B cell (primary cell): ENCODE results near the gene BPIFB2.

Source experiments
- CTCF ChIP-seq: fragments of 200-600 bp; IDR thresholded peaks from one replicate; pipeline ENCODE4 v1.8.0; 2022; ENCODE audit warnings: antibody characterized with exemption, mild to moderate bottlenecking
- EZH2 ChIP-seq: IDR thresholded peaks from 2 replicates; pipeline ENCODE4 v1.6.1; 2012; ENCODE audit warnings: borderline replicate concordance, low read depth, mild to moderate bottlenecking, moderate library complexity, low read length; ENCODE audit not compliant: insufficient read depth, poor library complexity, severe bottlenecking

- TF ChIP-seq EZH2 (no peak), CTCF (no peak)
Measured at GRCh38 chr20:32990426-32990825, 17.1 kb upstream of the BPIFB2 start.
